Lower leg skin (tissue), 3 donors: ENCODE measurements around the gene MYADML2.

Source experiments
- POLR2A ChIP-seq, 2 donors: fragments of 450-650 bp; IDR thresholded peaks; one replicate each; pipeline ENCODE4 v1.6.1; 2016 to 2017; ENCODE audit warnings: antibody characterized with exemption in 2 of 2, mild to moderate bottlenecking in 1 of 2, moderate library complexity in 1 of 2
- TF ChIP-seq, protein P1 (sequence below), 3 donors: fragments of 450-650 bp; IDR thresholded peaks; one replicate each; pipeline ENCODE4 v1.5.1; 2016; ENCODE audit warnings: antibody characterized with exemption in 3 of 3, mild to moderate bottlenecking in 3 of 3, moderate library complexity in 2 of 3

DNA sequence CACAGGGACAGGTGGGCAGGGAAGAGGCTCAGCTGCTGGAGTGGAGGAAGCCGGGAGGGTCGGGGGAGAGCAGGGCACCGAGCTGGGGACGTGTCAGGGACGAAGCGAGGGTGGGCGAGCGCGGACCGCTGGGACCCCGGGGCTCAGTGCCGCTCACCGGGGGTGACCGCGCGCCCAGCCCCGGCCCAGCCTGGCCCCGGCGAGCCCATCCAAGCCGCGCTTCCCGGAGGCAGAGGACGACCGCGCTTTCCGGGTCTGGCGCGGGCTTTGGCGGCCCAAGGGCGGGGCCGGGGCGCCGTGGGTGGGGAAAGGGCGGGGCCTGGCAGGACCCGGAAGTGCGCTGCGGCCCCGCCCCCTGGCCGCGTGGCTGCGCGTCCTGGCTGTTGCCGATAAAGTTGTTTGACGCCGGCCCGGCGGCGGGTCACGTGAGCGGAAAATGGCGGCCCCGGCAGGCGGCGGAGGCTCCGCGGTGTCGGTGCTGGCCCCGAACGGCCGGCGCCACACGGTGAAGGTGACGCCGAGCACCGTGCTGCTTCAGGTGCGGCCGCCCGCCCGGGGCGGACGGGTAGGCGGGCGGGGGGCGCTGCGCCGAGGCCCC lies 30.3 kb upstream of the MYADML2 start, which contains the start of gene ASPSCR1:
- TF ChIP-seq, protein P1, sequence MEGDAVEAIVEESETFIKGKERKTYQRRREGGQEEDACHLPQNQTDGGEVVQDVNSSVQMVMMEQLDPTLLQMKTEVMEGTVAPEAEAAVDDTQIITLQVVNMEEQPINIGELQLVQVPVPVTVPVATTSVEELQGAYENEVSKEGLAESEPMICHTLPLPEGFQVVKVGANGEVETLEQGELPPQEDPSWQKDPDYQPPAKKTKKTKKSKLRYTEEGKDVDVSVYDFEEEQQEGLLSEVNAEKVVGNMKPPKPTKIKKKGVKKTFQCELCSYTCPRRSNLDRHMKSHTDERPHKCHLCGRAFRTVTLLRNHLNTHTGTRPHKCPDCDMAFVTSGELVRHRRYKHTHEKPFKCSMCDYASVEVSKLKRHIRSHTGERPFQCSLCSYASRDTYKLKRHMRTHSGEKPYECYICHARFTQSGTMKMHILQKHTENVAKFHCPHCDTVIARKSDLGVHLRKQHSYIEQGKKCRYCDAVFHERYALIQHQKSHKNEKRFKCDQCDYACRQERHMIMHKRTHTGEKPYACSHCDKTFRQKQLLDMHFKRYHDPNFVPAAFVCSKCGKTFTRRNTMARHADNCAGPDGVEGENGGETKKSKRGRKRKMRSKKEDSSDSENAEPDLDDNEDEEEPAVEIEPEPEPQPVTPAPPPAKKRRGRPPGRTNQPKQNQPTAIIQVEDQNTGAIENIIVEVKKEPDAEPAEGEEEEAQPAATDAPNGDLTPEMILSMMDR (IDR thresholded peaks at IDR 0.05): no peak
- no peak for TF ChIP-seq POLR2A (IDR thresholded peaks at IDR 0.05)
